Lower leg skin (tissue), 3 donors: ENCODE measurements around the gene PDSS2.

ENCODE experiments used
- CTCF ChIP-seq, 3 donors: fragments of 450-650 bp; IDR thresholded peaks; one replicate each; pipeline ENCODE4 v1.5.1; 2016; ENCODE audit warnings: antibody characterized with exemption in 3 of 3, mild to moderate bottlenecking in 3 of 3, moderate library complexity in 2 of 3
- POLR2A ChIP-seq, 2 donors: fragments of 450-650 bp; IDR thresholded peaks; one replicate each; pipeline ENCODE4 v1.6.1; 2016 to 2017; ENCODE audit warnings: antibody characterized with exemption in 2 of 2, mild to moderate bottlenecking in 1 of 2, moderate library complexity in 1 of 2

- TF ChIP-seq POLR2A (IDR thresholded peaks at IDR 0.05) (no peak), CTCF (IDR thresholded peaks at IDR 0.05) (no peak)
Observed at GRCh38 chr6:107207251-107207873, 252.0 kb downstream of the PDSS2 start.
